GM10847 (cell line): ENCODE data around the gene ERAL1.

Experiments
- POLR2A ChIP-seq: IDR thresholded peaks from 2 replicates; pipeline ENCODE4 v1.6.1; 2011; ENCODE audit not compliant: insufficient read length; ENCODE audit errors: extremely low read depth

Gene ERAL1

DNA sequence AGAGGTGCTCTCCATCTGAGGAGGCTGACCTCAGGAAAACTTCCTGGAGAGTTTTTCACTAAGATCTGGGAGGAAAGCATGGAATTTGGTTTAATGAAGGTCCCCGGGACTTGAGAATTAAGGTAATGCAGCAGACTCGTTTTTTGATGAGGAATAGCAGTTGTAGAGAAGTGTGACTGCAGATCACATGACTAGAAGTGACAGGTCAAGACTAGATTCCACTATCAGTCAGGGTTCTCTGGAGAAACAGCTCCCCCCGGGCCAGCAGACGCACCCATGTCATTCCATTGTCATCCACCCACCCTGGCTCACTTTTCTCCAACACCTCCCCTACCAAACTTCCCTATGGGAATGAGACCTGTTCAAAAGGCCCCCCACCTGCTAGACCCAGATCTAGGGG is 50.0 kb downstream of the ERAL1 start:
- no peak for TF ChIP-seq POLR2A

DNA sequence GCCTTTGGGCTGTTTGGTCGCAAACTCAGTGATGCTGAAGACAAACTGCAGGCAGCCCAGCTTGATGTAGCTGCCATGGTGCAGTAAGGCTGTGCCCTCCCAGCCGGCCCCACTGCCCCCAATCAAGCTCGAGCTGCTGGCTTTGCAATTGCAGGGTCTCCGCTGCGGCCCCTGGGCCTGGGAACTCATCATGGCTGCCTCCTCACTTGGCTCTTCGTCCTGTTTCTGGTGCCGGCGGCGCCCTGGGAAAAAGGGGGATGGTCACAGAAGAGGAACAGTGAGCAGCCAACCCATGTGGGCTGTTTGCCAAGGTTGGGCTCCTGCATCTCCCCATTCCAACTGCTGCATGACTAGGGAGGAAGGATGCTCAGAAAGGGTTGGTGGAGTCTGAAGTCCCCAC is 51.5 kb downstream of the ERAL1 start:
- no peak for TF ChIP-seq POLR2A

DNA sequence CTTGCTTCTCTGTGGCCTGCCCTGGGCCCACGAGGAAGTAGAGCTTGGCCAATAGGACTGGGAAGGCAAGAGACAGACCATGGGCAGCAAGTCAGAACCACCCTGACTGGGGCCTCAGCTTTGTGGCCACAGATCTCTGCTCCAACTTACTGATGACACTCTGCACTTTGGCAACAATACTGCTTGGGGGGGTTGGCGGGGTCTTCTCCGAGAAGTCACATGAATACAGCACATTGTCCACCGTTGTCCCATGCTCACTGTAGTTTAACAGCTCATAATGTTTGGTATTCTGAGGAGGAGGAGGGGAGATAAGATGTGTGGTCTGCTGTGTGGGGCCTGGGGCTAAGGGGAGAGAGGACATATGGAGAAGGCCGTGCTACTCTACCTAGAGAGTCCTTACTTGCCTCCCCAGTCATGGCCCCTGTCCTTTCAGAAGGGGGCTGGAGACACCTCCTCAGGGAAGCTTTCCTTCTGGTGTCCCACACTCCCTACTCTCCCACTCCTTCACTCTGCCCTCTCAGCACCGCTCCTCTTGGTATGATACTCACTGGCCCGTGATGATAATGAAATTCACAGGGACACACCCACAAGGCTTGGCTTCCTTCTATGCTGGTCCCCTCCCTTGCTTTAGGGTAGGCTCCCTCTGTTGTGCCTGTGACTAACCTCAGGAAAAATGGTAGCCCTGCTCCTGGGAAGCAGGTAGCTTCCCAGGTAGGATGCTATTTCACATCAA is 52.1 kb downstream of the ERAL1 start:
- TF ChIP-seq POLR2A, result no peak

DNA sequence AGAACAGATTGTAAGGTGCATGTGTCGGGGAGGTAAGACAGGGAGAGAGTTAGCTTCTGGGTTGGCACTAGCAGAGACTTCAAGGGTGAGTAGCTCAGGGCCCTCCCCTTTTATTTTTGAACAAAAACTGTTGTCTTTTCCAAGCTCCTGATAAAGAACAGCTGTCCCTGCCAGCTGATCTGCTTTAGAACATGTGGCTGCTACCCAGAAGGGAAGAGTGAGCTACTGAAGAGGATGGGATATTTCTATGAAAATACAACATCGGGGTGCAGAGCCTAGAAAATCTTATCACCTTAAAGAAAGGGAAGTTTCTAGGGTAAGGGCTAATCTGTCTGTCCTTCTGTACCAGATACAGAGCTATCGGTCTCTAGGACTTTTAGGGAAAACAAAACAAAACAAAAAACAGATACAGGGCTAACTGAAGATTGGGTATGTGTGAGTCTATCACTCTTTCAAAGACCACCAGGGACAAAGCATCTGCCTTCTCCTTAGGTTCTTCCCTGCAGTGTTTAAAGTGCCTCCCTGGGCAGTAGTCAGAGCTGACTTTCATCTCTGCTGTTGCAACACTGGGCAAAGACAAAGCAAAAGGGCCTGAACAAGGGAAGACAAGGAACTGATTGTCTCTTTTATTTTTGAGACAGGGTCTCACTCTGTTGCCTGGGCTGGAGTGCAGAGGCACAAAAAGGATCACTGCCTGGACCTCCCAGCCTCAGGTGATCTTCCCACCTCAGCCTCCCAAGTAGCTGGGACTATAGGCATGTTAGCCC is 53.1 kb downstream of the ERAL1 start:
- TF ChIP-seq POLR2A, result no peak

DNA sequence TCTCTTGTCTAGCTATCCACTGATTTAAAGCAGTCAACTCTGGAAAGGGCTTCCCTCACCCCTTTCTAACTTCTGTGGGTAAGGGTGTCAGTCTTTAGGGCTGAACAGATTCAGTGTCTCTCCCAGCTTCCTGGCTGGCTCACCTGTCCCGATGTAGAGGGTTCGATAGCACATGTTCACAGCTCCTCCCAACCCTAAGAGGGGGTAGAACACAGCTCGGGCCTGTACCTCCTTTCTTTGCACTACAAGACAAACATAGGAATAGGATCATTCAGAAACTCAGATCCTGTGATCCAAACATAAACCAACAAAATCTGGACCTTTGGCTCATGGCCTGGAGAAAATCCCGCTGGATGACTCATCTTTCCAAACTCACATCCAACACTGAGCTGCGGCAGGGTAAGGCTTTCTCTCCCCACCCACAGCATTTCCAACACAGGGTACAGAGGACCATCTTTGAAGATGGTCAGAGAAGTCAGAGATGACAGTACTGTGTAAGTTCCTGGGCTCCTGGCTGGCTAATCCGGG is 53.9 kb downstream of the ERAL1 start:
- no peak for TF ChIP-seq POLR2A

DNA sequence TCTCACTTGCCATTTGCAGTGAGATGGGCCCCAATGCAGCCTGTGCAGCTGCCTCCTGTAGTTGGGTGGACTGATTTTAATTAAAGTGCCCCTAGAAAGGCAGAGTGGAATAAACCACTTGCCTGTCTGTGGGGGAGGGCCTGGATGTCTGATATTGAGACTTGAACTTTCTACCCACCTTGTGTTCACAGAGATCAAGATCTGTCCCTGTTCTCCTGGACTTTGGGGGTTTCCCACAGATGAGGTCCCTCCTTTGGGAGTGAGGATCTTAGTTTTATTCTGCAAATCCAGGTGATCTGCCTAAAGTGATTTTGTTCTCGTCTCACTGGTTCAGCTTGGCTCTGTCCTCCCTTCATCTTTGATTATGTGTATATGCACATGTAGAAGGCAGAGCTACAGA is 55.7 kb downstream of the ERAL1 start:
- TF ChIP-seq POLR2A, result no peak
